Measurements from ENCODE around the gene BCAS1. TPM values are rescaled to one million over a fixed set of nuclear protein-coding genes. Genes with fewer than 3 reads are reported as not detected.

The BCAS1 gene
- total RNA-seq, 4 donors from 2014 or later = 0.32 TPM; not detected in 3

GRCh38 chr20:54019127-54019526 lies 51.3 kb downstream of the BCAS1 start:
- Histone ChIP-seq H3K36me3 (no peaks in the 10 kb centered on the region), H3K27ac (no peak overlapping the region), H3K9me3 (no peaks in the 10 kb centered on the region), H3K27me3 (no peaks in the 10 kb centered on the region), H3K4me1 (no peaks in the 10 kb centered on the region), H3K4me3 (no peak overlapping the region)
- intact Hi-C loops (cut with DNase I; ENCODE audit: low total_unique reads) (no loop called here), in situ Hi-C loops (cut with MboI; ENCODE audit: low sequenced_read_pairs in 4 of 4) (no loop called here)
- TF ChIP-seq POLR2A (IDR thresholded peaks at IDR 0.05) (no peak), CTCF (IDR thresholded peaks at IDR 0.05 in 4 of 5, conservative IDR thresholded peaks at IDR 0.05 in 1 of 5) (no peak)
- ATAC-seq = no peak
- DNase-seq = no peak

GRCh38 chr20:54017846-54018245 lies 52.5 kb downstream of the BCAS1 start:
- intact Hi-C loops (cut with DNase I; ENCODE audit: low total_unique reads) = no loop called here

GRCh38 chr20:54015496-54015895 lies 54.9 kb downstream of the BCAS1 start:
- in situ Hi-C loops (cut with MboI; ENCODE audit: low sequenced_read_pairs in 4 of 4) = no loop called here
- H3K36me3 ChIP-seq = no peaks in the 10 kb centered on the region
- intact Hi-C loops (cut with DNase I; ENCODE audit: low total_unique reads) = no loop called here
- H3K4me3 ChIP-seq = no peak overlapping the region
- no peaks in the 10 kb centered on the region for H3K9me3 ChIP-seq
- H3K4me1 ChIP-seq = no peaks in the 10 kb centered on the region
- H3K27ac ChIP-seq = no peak overlapping the region
- no peaks in the 10 kb centered on the region for H3K27me3 ChIP-seq
- no peak for ATAC-seq
- no peak for DNase-seq
- TF ChIP-seq CTCF (IDR thresholded peaks at IDR 0.05 in 4 of 5, conservative IDR thresholded peaks at IDR 0.05 in 1 of 5) (no peak), POLR2A (IDR thresholded peaks at IDR 0.05) (no peak)

More at GRCh38 chr20:54017846-54018245, 52.5 kb downstream of the BCAS1 start:
- TF ChIP-seq CTCF (IDR thresholded peaks at IDR 0.05 in 4 of 5, conservative IDR thresholded peaks at IDR 0.05 in 1 of 5) (no peak), POLR2A (IDR thresholded peaks at IDR 0.05) (no peak)
- no peak overlapping the region for H3K4me3 ChIP-seq
- H3K27me3 ChIP-seq = no peaks in the 10 kb centered on the region
- no peaks in the 10 kb centered on the region for H3K9me3 ChIP-seq
- H3K27ac ChIP-seq = no peak overlapping the region
- ATAC-seq (no peak), DNase-seq (no peak)
- no peaks in the 10 kb centered on the region for H3K4me1 ChIP-seq
- in situ Hi-C loops (cut with MboI; ENCODE audit: low sequenced_read_pairs in 4 of 4) = no loop called here
- no peaks in the 10 kb centered on the region for H3K36me3 ChIP-seq

- in situ Hi-C loops (cut with MboI; ENCODE audit: low sequenced_read_pairs in 4 of 4) = no loop called here
- no peak for ATAC-seq
- no peak for DNase-seq
Observed at GRCh38 chr20:54014293-54014926, 56.0 kb downstream of the BCAS1 start.

More at GRCh38 chr20:54014293-54014926, 56.0 kb downstream of the BCAS1 start:
- TF ChIP-seq CTCF (IDR thresholded peaks at IDR 0.05 in 4 of 5, conservative IDR thresholded peaks at IDR 0.05 in 1 of 5) (no peak), POLR2A (IDR thresholded peaks at IDR 0.05) (no peak)
- Histone ChIP-seq H3K27me3 (no peaks in the 10 kb centered on the region), H3K27ac (no peak overlapping the region), H3K36me3 (no peaks in the 10 kb centered on the region), H3K4me3 (no peak overlapping the region), H3K4me1 (no peaks in the 10 kb centered on the region), H3K9me3 (no peaks in the 10 kb centered on the region)
- intact Hi-C loops (cut with DNase I; ENCODE audit: low total_unique reads) = no loop called here
